HG02943 (cell line): ENCODE results near the gene CYB5A.

Source experiments
- ATAC-seq: cut with Tn5 transposase; IDR thresholded peaks from one replicate; pipeline ENCODE4 v1.9.1; 2021; ENCODE audit warnings: mild to moderate bottlenecking, low read depth, moderate library complexity; ENCODE audit not compliant: unreplicated experiment

CYB5A gene

GRCh38 chr18:74281011-74281979 lies 10.5 kb downstream of the CYB5A start:
- no peak for ATAC-seq

- no peak for ATAC-seq
Observed at GRCh38 chr18:74278983-74279382, 12.8 kb downstream of the CYB5A start.

- no peak for ATAC-seq
Observed at GRCh38 chr18:74278058-74278457, 13.7 kb downstream of the CYB5A start.

GRCh38 chr18:74277296-74277695 lies 14.5 kb downstream of the CYB5A start:
- ATAC-seq: no peak

GRCh38 chr18:74276609-74277008 lies 15.2 kb downstream of the CYB5A start:
- no peak for ATAC-seq

- no peak for ATAC-seq
Observed at GRCh38 chr18:74275736-74276135, 16.0 kb downstream of the CYB5A start.

- no peak for ATAC-seq
Observed at GRCh38 chr18:74274700-74275099, 17.1 kb downstream of the CYB5A start.

GRCh38 chr18:74273394-74273793 lies 18.4 kb downstream of the CYB5A start:
- ATAC-seq: no peak

GRCh38 chr18:74271635-74272034 lies 20.1 kb downstream of the CYB5A start:
- no peak for ATAC-seq

GRCh38 chr18:74268933-74269620 lies 22.7 kb downstream of the CYB5A start:
- ATAC-seq: no peak

- ATAC-seq: no peak
Observed at GRCh38 chr18:74268175-74268574, 23.6 kb downstream of the CYB5A start.

GRCh38 chr18:74266161-74266560 lies 25.6 kb downstream of the CYB5A start:
- no peak for ATAC-seq

- ATAC-seq: no peak
Observed at GRCh38 chr18:74265546-74266098, 26.1 kb downstream of the CYB5A start.

- ATAC-seq: no peak
Observed at GRCh38 chr18:74264303-74265020, 27.3 kb downstream of the CYB5A start.

- no peak for ATAC-seq
Observed at GRCh38 chr18:74261053-74261713, 30.6 kb downstream of the CYB5A start.

- no peak for ATAC-seq
Observed at GRCh38 chr18:74259347-74259746, 32.4 kb downstream of the CYB5A start.

GRCh38 chr18:74257083-74257482 lies 34.7 kb downstream of the CYB5A start:
- no peak for ATAC-seq

- no peak for ATAC-seq
Observed at GRCh38 chr18:74256190-74256589, 35.6 kb downstream of the CYB5A start.

- no peak for ATAC-seq
Observed at GRCh38 chr18:74255131-74255616, 36.6 kb downstream of the CYB5A start.

- no peak for ATAC-seq
Observed at GRCh38 chr18:74252039-74252395, 39.7 kb downstream of the CYB5A start.
